GM23338 (cell line): ENCODE data around the gene TSPO2. TPM values are rescaled to one million over a fixed set of nuclear protein-coding genes. Genes with fewer than 3 reads are reported as not detected.

Experiments used
- ATAC-seq: fragments of 200-7000 bp; cut with Tn5 transposase; 3 replicates; pipeline ENCODE4 v1.9.1; 2020
- DNase-seq: peaks from one replicate; pipeline ENCODE4 v3.0.0-alpha.2; 2015; ENCODE audit warnings: low spot score
- H2AFZ ChIP-seq: fragments of 200-600 bp; sonication (generic); 2 replicates; pipeline ENCODE4 v1.8.0; 2016; ENCODE audit warnings: antibody characterized with exemption, mild to moderate bottlenecking, moderate library complexity
- H3F3A ChIP-seq: fragments of 200-600 bp; sonication (generic); replicated peaks from 2 replicates; pipeline ENCODE4 v1.8.0; 2017; ENCODE audit warnings: antibody characterized with exemption, mixed run types, low read depth
- H3K27ac ChIP-seq: fragments of 200-600 bp; sonication (generic); 2 replicates; pipeline ENCODE4 v1.6.1; 2016; ENCODE audit warnings: low read depth
- H3K27me3 ChIP-seq: fragments of 200-600 bp; sonication (generic); 2 replicates; pipeline ENCODE4 v1.8.0; 2016; ENCODE audit warnings: mild to moderate bottlenecking, mixed run types, moderate library complexity; ENCODE audit not compliant: insufficient read depth
- H3K36me3 ChIP-seq: fragments of 200-600 bp; sonication (generic); 2 replicates; pipeline ENCODE4 v1.8.0; 2016; ENCODE audit warnings: mild to moderate bottlenecking; ENCODE audit not compliant: insufficient read depth
- H3K4me1 ChIP-seq: fragments of 200-600 bp; sonication (generic); 2 replicates; pipeline ENCODE4 v1.8.0; 2016; ENCODE audit warnings: mild to moderate bottlenecking, moderate library complexity; ENCODE audit not compliant: insufficient read depth
- H3K4me2 ChIP-seq: fragments of 200-600 bp; sonication (generic); 2 replicates; pipeline ENCODE4 v1.7.1; 2017; ENCODE audit warnings: mixed run types
- H3K4me3 ChIP-seq: fragments of 200-600 bp; sonication (generic); 2 replicates; pipeline ENCODE4 v1.6.1; 2016; ENCODE audit warnings: mixed run types
- H3K79me2 ChIP-seq: fragments of 200-600 bp; sonication (generic); replicated peaks from 2 replicates; pipeline ENCODE4 v1.8.0; 2017; ENCODE audit warnings: mild to moderate bottlenecking; ENCODE audit not compliant: insufficient read depth
- H3K9me2 ChIP-seq: fragments of 200-600 bp; sonication (generic); 2 replicates; pipeline ENCODE4 v1.8.0; 2017; ENCODE audit not compliant: insufficient read depth
- H4K20me1 ChIP-seq: fragments of 200-600 bp; sonication (generic); replicated peaks from 2 replicates; pipeline ENCODE4 v1.8.0; 2017; ENCODE audit warnings: mild to moderate bottlenecking; ENCODE audit not compliant: insufficient read depth
- H3K27ac Mint-ChIP-seq: 2 replicates; pipeline ENCODE4 v1.8.0; 2020; ENCODE audit warnings: inconsistent platforms, mild to moderate bottlenecking, moderate library complexity, mixed read lengths
- H3K27me3 Mint-ChIP-seq: 3 replicates; pipeline ENCODE4 v1.8.0; 2022; ENCODE audit warnings: low read depth, mild to moderate bottlenecking, moderate library complexity, mixed read lengths, inconsistent platforms; ENCODE audit not compliant: insufficient read depth, poor library complexity
- H3K36me3 Mint-ChIP-seq: 3 replicates; pipeline ENCODE4 v1.8.0; 2021; ENCODE audit warnings: low read depth, mild to moderate bottlenecking, inconsistent platforms, moderate library complexity, mixed read lengths
- H3K4me1 Mint-ChIP-seq: 3 replicates; pipeline ENCODE4 v1.8.0; 2020; ENCODE audit warnings: mild to moderate bottlenecking, inconsistent platforms, mixed read lengths
- H3K4me3 Mint-ChIP-seq: 3 replicates; pipeline ENCODE4 v1.8.0; 2021; ENCODE audit warnings: moderate library complexity, mild to moderate bottlenecking, inconsistent platforms, mixed read lengths
- H3K9me3 Mint-ChIP-seq: 3 replicates; pipeline ENCODE4 v1.8.0; 2020; ENCODE audit warnings: moderate library complexity, mild to moderate bottlenecking, inconsistent platforms, mixed read lengths
- JUNB ChIP-seq: IDR thresholded peaks from one replicate; pipeline ENCODE4 v1.6.1; 2016; ENCODE audit warnings: antibody characterized with exemption; ENCODE audit not compliant: unreplicated experiment
- NANOG ChIP-seq: IDR thresholded peaks from 2 replicates; pipeline ENCODE4 v1.6.1; 2016; ENCODE audit warnings: antibody characterized with exemption, borderline replicate concordance
- POLR2AphosphoS5 ChIP-seq: IDR thresholded peaks from 2 replicates; pipeline ENCODE4 v1.6.1; 2016; ENCODE audit warnings: antibody characterized with exemption, low read depth
- REST ChIP-seq: IDR thresholded peaks from one replicate; pipeline ENCODE4 v1.6.1; 2018; ENCODE audit warnings: antibody characterized with exemption; ENCODE audit not compliant: unreplicated experiment
- ZNF114 ChIP-seq: fragments of 250-450 bp; sonication (Bioruptor Pico); IDR thresholded peaks from 2 replicates; pipeline ENCODE4 v1.5.0; 2020; ENCODE audit warnings: mild to moderate bottlenecking, moderate library complexity
- ZNF462 ChIP-seq: fragments of 250-450 bp; sonication (Bioruptor Pico); IDR thresholded peaks from 2 replicates; pipeline ENCODE4 v1.5.0; 2020; ENCODE audit warnings: mild to moderate bottlenecking, moderate library complexity
- polyA plus RNA-seq: library from polyadenylated mRNA; unstranded; fragments of >200 nt; fragmentation: Nextera tagmentation; extraction: Ambion mirVana; gene quantifications from 2 replicates; pipeline ENCODE4 v1.2.1, GENCODE V29; 2016
- total RNA-seq: library from RNA; depleted of rRNA; stranded (reverse); fragments of >200 nt; shearing (Covaris generic); gene quantifications from 2 replicates; pipeline ENCODE4 v1.2.3, GENCODE V29; 2014

The TSPO2 gene
- total and polyA plus RNA-seq, 2 experiments from 2014 or later = 0.31 TPM; not detected in 1

GRCh38 chr6:41027241-41027640 lies 15.0 kb upstream of the TSPO2 start:
- Histone ChIP-seq H3F3A (no peaks in the 10 kb centered on the region), H3K9me2 (no peaks in the 10 kb centered on the region), H3K36me3 (no peaks in the 10 kb centered on the region), H3K4me1 (peaks cover 19% of the 10 kb centered on the region), H2AFZ (peak overlapping the region; percentile 88; the same call in 1 of the 2 replicates), H4K20me1 (no peaks in the 10 kb centered on the region), H3K79me2 (no peaks in the 10 kb centered on the region), H3K27ac (peak overlapping the region; percentile 47; the same call in 1 of the 2 replicates), H3K4me3 (peak overlapping the region; percentile 58), H3K27me3 (no peaks in the 10 kb centered on the region; the same call in 1 of the 2 replicates), H3K4me2 (peak overlapping the region; percentile 83)
- TF ChIP-seq JUNB (no peak), ZNF462 (CRISPR knock-in tag) (no peak), NANOG (no peak), REST (no peak), ZNF114 (CRISPR knock-in tag) (no peak), POLR2AphosphoS5 (no peak)
- no peaks in the 10 kb centered on the region for H3K9me3 Mint-ChIP-seq
- H3K36me3 Mint-ChIP-seq = no peaks in the 10 kb centered on the region; the same call in 2 of the 3 replicates
- H3K27ac Mint-ChIP-seq = no peak overlapping the region
- H3K27me3 Mint-ChIP-seq = peaks cover 13% of the 10 kb centered on the region
- ATAC-seq = no peak
- peaks cover 15% of the 10 kb centered on the region for H3K4me1 Mint-ChIP-seq
- no peak for DNase-seq
- H3K4me3 Mint-ChIP-seq = peak overlapping the region; percentile 71
